ENCODE results near the gene VGLL2. TPM values are rescaled to one million over a fixed set of nuclear protein-coding genes. Genes with fewer than 3 reads are reported as not detected.
"Not testable (repeated sequence)": the region's sequence is repeated elsewhere in the genome, so short reads cannot be mapped to it uniquely, and the experiment has no call there.

Gene VGLL2, protein sequence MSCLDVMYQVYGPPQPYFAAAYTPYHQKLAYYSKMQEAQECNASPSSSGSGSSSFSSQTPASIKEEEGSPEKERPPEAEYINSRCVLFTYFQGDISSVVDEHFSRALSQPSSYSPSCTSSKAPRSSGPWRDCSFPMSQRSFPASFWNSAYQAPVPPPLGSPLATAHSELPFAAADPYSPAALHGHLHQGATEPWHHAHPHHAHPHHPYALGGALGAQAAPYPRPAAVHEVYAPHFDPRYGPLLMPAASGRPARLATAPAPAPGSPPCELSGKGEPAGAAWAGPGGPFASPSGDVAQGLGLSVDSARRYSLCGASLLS
- total RNA-seq, result not detected

DNA sequence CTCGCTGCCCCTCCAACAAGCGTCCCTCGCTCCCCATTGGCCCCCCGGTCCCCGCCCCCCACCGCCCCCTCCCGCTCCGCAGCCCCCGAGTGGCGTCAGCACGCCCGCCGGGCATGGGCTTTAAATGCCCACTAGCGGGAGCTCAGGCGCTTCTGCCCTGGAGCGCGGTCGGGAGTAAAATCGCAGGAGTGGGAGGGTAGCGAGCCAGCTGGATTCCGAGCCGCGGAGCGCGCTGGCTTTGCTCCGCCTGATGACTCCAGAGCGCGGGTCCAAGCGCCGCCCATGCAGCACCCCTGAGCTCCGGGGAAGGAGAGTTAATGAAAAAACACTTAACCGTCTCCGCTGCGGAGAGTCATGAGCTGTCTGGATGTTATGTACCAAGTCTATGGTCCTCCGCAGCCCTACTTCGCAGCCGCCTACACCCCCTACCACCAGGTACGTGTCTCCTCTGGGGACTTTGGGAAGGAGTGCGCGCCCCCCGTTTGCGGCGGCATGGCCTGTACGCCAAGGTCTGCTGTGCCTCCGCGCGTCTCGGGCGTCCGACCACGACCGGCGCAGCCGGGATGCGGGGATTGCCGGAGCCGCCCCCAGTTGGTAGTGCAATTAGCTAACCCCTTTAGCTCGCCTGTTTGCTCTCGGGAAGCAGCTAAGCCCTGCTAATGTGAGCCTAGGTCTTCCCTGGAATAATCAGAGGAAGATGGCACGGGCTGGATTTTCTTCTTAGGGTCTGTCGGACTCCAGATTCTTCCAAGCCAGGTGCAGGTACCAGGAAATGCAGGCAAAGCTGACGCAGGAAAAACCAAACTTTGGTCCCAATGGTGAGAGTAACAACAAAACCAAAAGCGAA, at the start of gene VGLL2:
Gene VGLL2 (plus strand): TSS at position 149 of the 847 bp plus-strand sequence. CDS start 206 bp downstream, at position 355.
- intact Hi-C loops (cut with micrococcal nuclease), result loop anchor here (10.0 kb wide), 1 partner anchor 651 kb away; the partner anchor contains the start of gene RSPH4A
- Mint-ChIP-seq H3K27me3 (peaks cover 80% of the 10 kb centered on the region), H3K4me3 (peak within 1 kb of the TSS; percentile 34), H3K36me3 (peaks cover 2% of the 10 kb centered on the region), H3K9me3 (no peaks in the 10 kb centered on the region), H3K27ac (no peak within 1 kb of the TSS), H3K4me1 (ENCODE audit: low read depth) (peaks cover 15% of the 10 kb centered on the region)
- ChIA-PET CTCF (no interaction called here), POLR2A (no interaction called here)
- peak; percentile 12 for DNase-seq

GRCh38 chr6:117222861-117223260, 42.5 kb upstream of the VGLL2 start:
- Mint-ChIP-seq H3K27ac (no peak overlapping the region), H3K9me3 (peaks cover 2% of the 10 kb centered on the region), H3K27me3 (no peaks in the 10 kb centered on the region), H3K4me1 (ENCODE audit: low read depth) (no peaks in the 10 kb centered on the region), H3K4me3 (no peak overlapping the region), H3K36me3 (no peaks in the 10 kb centered on the region)
- ChIA-PET CTCF (no interaction called here), POLR2A (no interaction called here)
- intact Hi-C loops (cut with micrococcal nuclease), result no loop called here
- no peak for DNase-seq

- Mint-ChIP-seq H3K27me3 (no peaks in the 10 kb centered on the region), H3K9me3 (peaks cover 7% of the 10 kb centered on the region), H3K36me3 (no peaks in the 10 kb centered on the region), H3K4me3 (no peak overlapping the region), H3K4me1 (ENCODE audit: low read depth) (no peaks in the 10 kb centered on the region), H3K27ac (no peak overlapping the region)
- no peak for DNase-seq
- CTCF ChIA-PET, result no interaction called here
- intact Hi-C loops (cut with micrococcal nuclease), result no loop called here
- POLR2A ChIA-PET, result no interaction called here
Measured at GRCh38 chr6:117226778-117227177, 38.6 kb upstream of the VGLL2 start.

DNA sequence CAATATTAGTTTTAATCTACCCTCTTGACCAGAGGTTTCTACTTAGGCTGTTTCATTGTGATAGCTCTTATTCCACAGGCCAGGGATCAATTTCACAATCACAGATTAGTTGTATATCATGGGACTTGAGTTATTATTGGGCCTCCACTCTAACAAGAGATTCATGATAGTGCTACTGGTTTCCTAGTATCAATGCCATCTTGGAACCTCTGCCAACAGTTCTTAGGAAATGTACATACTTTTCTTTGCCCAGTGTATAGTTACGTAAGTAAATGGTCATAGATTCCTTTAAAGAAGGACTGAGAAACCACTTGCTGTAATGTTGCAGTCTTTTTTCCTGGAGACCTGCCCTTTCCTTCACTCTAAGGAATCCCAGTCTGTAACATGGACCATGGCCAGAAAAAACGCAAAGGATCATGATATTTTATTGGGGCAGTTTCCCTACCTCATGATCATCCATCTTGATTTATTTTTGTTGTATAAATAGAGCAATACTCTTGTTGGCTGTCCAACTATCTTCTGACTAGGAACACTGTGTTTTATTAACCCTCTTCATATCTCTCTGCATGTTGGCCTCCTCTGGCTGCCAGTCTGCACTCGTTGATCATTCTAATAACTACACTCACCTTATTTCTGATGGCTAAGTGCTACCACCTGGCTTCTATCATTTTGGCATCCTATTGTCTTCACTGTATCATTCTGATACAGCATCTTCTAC, 38.0 kb upstream of the VGLL2 start:
- Mint-ChIP-seq H3K36me3 (no peaks in the 10 kb centered on the region), H3K27ac (no peak overlapping the region), H3K4me3 (no peak overlapping the region), H3K27me3 (no peaks in the 10 kb centered on the region), H3K4me1 (ENCODE audit: low read depth) (no peaks in the 10 kb centered on the region), H3K9me3 (peaks cover 7% of the 10 kb centered on the region)
- CTCF ChIA-PET, result no interaction called here
- intact Hi-C loops (cut with micrococcal nuclease), result no loop called here
- DNase-seq, result no peak
- POLR2A ChIA-PET, result no interaction called here

- peaks cover 7% of the 10 kb centered on the region for H3K9me3 Mint-ChIP-seq
- intact Hi-C loops (cut with micrococcal nuclease), result no loop called here
- no peak for DNase-seq
- H3K27me3 Mint-ChIP-seq, result no peaks in the 10 kb centered on the region
- H3K4me3 Mint-ChIP-seq, result no peak overlapping the region
- no peaks in the 10 kb centered on the region for H3K4me1 Mint-ChIP-seq (ENCODE audit: low read depth)
- ChIA-PET POLR2A (no interaction called here), CTCF (no interaction called here)
- H3K27ac Mint-ChIP-seq, result no peak overlapping the region
- H3K36me3 Mint-ChIP-seq, result no peaks in the 10 kb centered on the region
Measured at GRCh38 chr6:117228202-117228601, 37.2 kb upstream of the VGLL2 start.

- DNase-seq, result no peak
- intact Hi-C loops (cut with micrococcal nuclease), result no loop called here
- H3K4me1 Mint-ChIP-seq (ENCODE audit: low read depth), result no peaks in the 10 kb centered on the region
- H3K36me3 Mint-ChIP-seq, result no peaks in the 10 kb centered on the region
- ChIA-PET POLR2A (no interaction called here), CTCF (no interaction called here)
- H3K27ac Mint-ChIP-seq, result no peak overlapping the region
- H3K27me3 Mint-ChIP-seq, result no peaks in the 10 kb centered on the region
- no peak overlapping the region for H3K4me3 Mint-ChIP-seq
- H3K9me3 Mint-ChIP-seq, result peaks cover 7% of the 10 kb centered on the region
Measured at GRCh38 chr6:117229870-117230269, 35.5 kb upstream of the VGLL2 start.

GRCh38 chr6:117231466-117231865, 33.9 kb upstream of the VGLL2 start:
- POLR2A ChIA-PET, result no interaction called here
- CTCF ChIA-PET, result no interaction called here

GRCh38 chr6:117232196-117232595, 33.2 kb upstream of the VGLL2 start:
- H3K27me3 Mint-ChIP-seq, result peaks cover 3% of the 10 kb centered on the region
- intact Hi-C loops (cut with micrococcal nuclease), result no loop called here
- CTCF ChIA-PET, result no interaction called here
- H3K27ac Mint-ChIP-seq, result no peak overlapping the region
- POLR2A ChIA-PET, result no interaction called here
- no peaks in the 10 kb centered on the region for H3K4me1 Mint-ChIP-seq (ENCODE audit: low read depth)
- no peak for DNase-seq
- H3K36me3 Mint-ChIP-seq, result no peaks in the 10 kb centered on the region
- peaks cover 7% of the 10 kb centered on the region for H3K9me3 Mint-ChIP-seq
- no peak overlapping the region for H3K4me3 Mint-ChIP-seq

More at GRCh38 chr6:117231466-117231865, 33.9 kb upstream of the VGLL2 start:
- no peak overlapping the region for H3K27ac Mint-ChIP-seq
- DNase-seq, result no peak
- intact Hi-C loops (cut with micrococcal nuclease), result no loop called here
- H3K27me3 Mint-ChIP-seq, result peaks cover under 1% of the 10 kb centered on the region
- no peak overlapping the region for H3K4me3 Mint-ChIP-seq
- no peaks in the 10 kb centered on the region for H3K4me1 Mint-ChIP-seq (ENCODE audit: low read depth)
- peaks cover 7% of the 10 kb centered on the region for H3K9me3 Mint-ChIP-seq
- H3K36me3 Mint-ChIP-seq, result no peaks in the 10 kb centered on the region

DNA sequence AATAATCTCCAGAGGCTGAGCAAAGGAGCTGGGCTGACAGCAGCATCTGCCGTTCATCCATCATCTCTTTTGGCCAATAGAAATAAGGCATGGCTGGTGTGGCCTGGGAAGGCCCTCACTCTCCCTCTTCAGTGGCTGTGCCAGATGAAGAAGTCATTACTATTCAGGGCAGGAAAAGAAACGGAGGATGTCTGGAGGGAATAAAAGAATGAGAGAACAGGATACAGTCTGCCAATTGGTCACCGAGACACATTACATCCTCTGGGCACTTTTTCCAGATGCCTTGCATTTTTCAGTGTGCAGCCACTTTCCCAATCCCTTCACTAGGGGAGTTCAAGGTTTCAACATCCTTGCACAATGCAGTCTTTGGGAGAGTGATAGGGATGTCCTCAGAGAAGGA, 32.2 kb upstream of the VGLL2 start:
- peaks cover 5% of the 10 kb centered on the region for H3K9me3 Mint-ChIP-seq
- no peaks in the 10 kb centered on the region for H3K4me1 Mint-ChIP-seq (ENCODE audit: low read depth)
- CTCF ChIA-PET, result no interaction called here
- no peak overlapping the region for H3K4me3 Mint-ChIP-seq
- H3K27me3 Mint-ChIP-seq, result peaks cover 3% of the 10 kb centered on the region
- H3K27ac Mint-ChIP-seq, result no peak overlapping the region
- no peak for DNase-seq
- H3K36me3 Mint-ChIP-seq, result no peaks in the 10 kb centered on the region
- intact Hi-C loops (cut with micrococcal nuclease), result no loop called here
- POLR2A ChIA-PET, result no interaction called here

- Mint-ChIP-seq H3K36me3 (no peaks in the 10 kb centered on the region), H3K9me3 (no peaks in the 10 kb centered on the region), H3K4me1 (ENCODE audit: low read depth) (no peaks in the 10 kb centered on the region), H3K27ac (no peak overlapping the region), H3K4me3 (no peak overlapping the region), H3K27me3 (peaks cover 5% of the 10 kb centered on the region)
- CTCF ChIA-PET, result no interaction called here
- DNase-seq, result no peak
- POLR2A ChIA-PET, result no interaction called here
- intact Hi-C loops (cut with micrococcal nuclease), result no loop called here
Measured at GRCh38 chr6:117237561-117237960, 27.8 kb upstream of the VGLL2 start.

- H3K4me3 Mint-ChIP-seq; intact Hi-C loops (cut with micrococcal nuclease); POLR2A ChIA-PET; CTCF ChIA-PET; H3K27me3 Mint-ChIP-seq; H3K36me3 Mint-ChIP-seq; H3K4me1 Mint-ChIP-seq (ENCODE audit: low read depth); H3K9me3 Mint-ChIP-seq; DNase-seq; H3K27ac Mint-ChIP-seq: not testable (repeated sequence)
Measured at GRCh38 chr6:117244571-117244970, 20.8 kb upstream of the VGLL2 start.

GRCh38 chr6:117244979-117245378, 20.4 kb upstream of the VGLL2 start:
- H3K27me3 Mint-ChIP-seq; intact Hi-C loops (cut with micrococcal nuclease); H3K36me3 Mint-ChIP-seq; H3K4me3 Mint-ChIP-seq; POLR2A ChIA-PET; CTCF ChIA-PET; H3K4me1 Mint-ChIP-seq (ENCODE audit: low read depth); H3K9me3 Mint-ChIP-seq; H3K27ac Mint-ChIP-seq; DNase-seq: not testable (repeated sequence)

Data from activated CD4-positive, alpha-beta memory T cell treated with anti-CD3 and anti-CD28 coated beads for 36 hours (primary cell).